Measurements from ENCODE around the gene SLC22A7.

DNA sequence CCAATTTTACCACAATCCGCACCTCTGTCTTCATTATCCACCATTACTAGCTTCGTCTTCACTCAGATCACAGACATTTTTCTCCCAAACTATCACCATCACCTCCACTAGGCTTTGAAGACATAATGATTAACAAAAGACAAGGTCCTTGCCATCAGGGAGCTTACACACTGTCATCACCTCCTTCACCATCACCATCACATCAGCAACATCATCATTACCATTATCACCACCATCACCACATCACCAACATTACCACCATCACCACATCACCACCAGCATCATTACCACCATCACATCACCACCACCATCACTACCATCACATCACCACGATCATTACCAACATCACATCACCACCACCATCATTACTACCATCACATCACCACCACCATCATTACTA is 4.4 kb upstream of the SLC22A7 start:
- TF ChIP-seq RAD21 (IDR thresholded peaks at IDR 0.05; ENCODE audit: low read depth) (no peak), TEAD4 (IDR thresholded peaks at IDR 0.05) (no peak), CREB1 (IDR thresholded peaks at IDR 0.05; ENCODE audit: low read depth) (no peak), YY1 (IDR thresholded peaks at IDR 0.05; ENCODE audit: low read depth) (no peak), EP300 (IDR thresholded peaks at IDR 0.05; ENCODE audit: borderline replicate concordance) (no peak), TAF1 (IDR thresholded peaks at IDR 0.05; ENCODE audit: low read depth) (no peak), FOXM1 (IDR thresholded peaks at IDR 0.05; ENCODE audit: borderline replicate concordance, low read depth) (no peak), ZBTB7A (IDR thresholded peaks at IDR 0.05; ENCODE audit: low read depth) (no peak), EGR1 (IDR thresholded peaks at IDR 0.05) (no peak), TCF12 (IDR thresholded peaks at IDR 0.05; ENCODE audit: low read depth) (no peak)
- TF ChIP-seq, protein P1, sequence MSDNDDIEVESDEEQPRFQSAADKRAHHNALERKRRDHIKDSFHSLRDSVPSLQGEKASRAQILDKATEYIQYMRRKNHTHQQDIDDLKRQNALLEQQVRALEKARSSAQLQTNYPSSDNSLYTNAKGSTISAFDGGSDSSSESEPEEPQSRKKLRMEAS (IDR thresholded peaks at IDR 0.05) = no peak
- TF ChIP-seq, protein P2, sequence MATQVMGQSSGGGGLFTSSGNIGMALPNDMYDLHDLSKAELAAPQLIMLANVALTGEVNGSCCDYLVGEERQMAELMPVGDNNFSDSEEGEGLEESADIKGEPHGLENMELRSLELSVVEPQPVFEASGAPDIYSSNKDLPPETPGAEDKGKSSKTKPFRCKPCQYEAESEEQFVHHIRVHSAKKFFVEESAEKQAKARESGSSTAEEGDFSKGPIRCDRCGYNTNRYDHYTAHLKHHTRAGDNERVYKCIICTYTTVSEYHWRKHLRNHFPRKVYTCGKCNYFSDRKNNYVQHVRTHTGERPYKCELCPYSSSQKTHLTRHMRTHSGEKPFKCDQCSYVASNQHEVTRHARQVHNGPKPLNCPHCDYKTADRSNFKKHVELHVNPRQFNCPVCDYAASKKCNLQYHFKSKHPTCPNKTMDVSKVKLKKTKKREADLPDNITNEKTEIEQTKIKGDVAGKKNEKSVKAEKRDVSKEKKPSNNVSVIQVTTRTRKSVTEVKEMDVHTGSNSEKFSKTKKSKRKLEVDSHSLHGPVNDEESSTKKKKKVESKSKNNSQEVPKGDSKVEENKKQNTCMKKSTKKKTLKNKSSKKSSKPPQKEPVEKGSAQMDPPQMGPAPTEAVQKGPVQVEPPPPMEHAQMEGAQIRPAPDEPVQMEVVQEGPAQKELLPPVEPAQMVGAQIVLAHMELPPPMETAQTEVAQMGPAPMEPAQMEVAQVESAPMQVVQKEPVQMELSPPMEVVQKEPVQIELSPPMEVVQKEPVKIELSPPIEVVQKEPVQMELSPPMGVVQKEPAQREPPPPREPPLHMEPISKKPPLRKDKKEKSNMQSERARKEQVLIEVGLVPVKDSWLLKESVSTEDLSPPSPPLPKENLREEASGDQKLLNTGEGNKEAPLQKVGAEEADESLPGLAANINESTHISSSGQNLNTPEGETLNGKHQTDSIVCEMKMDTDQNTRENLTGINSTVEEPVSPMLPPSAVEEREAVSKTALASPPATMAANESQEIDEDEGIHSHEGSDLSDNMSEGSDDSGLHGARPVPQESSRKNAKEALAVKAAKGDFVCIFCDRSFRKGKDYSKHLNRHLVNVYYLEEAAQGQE (IDR thresholded peaks at IDR 0.05; ENCODE audit: low read depth) = no peak

Data from Ishikawa (cell line).